SHP77 (cell line): ENCODE data around the gene OOSP4A.

Source experiments
- DNase-seq, 2 experiments: peaks; one replicate each; lab custom pipeline; 2025; lab: John Stamatoyannopoulos, UW

OOSP4A gene

GRCh38 chr11:59963733-59964132 is at the start of gene OOSP4A:
Gene OOSP4A (plus strand): TSS chr11:59964033. CDS start chr11:59964033, 0 bp downstream.
- DNase-seq, result no peak

GRCh38 chr11:59918480-59918879 is 45.4 kb upstream of the OOSP4A start:
- no peak for DNase-seq

- DNase-seq, result peak in 1 of 2 experiments; percentile 1
Observed at GRCh38 chr11:59918987-59919589, 44.7 kb upstream of the OOSP4A start.

- DNase-seq, result no peak
Observed at GRCh38 chr11:59923813-59924212, 40.0 kb upstream of the OOSP4A start.

GRCh38 chr11:59931688-59932087 is 32.1 kb upstream of the OOSP4A start:
- no peak for DNase-seq

GRCh38 chr11:59938132-59938531 is 25.7 kb upstream of the OOSP4A start, which contains the start of gene OOSP1:
Gene OOSP1 (plus strand): TSS chr11:59938432. CDS start chr11:59938455, 23 bp downstream.
- no peak for DNase-seq

- DNase-seq, result no peak
Observed at GRCh38 chr11:59938718-59939117, 25.1 kb upstream of the OOSP4A start.

GRCh38 chr11:59939482-59939881 is 24.4 kb upstream of the OOSP4A start:
- no peak for DNase-seq

GRCh38 chr11:59941091-59941490 is 22.7 kb upstream of the OOSP4A start:
- DNase-seq, result no peak

- no peak for DNase-seq
Observed at GRCh38 chr11:59943997-59944714, 19.7 kb upstream of the OOSP4A start.

GRCh38 chr11:59944720-59945119 is 19.1 kb upstream of the OOSP4A start:
- DNase-seq, result no peak

- no peak for DNase-seq
Observed at GRCh38 chr11:59953463-59954218, 10.2 kb upstream of the OOSP4A start.

GRCh38 chr11:59954219-59954847 is 9.5 kb upstream of the OOSP4A start:
- no peak for DNase-seq

GRCh38 chr11:59957094-59957493 is 6.7 kb upstream of the OOSP4A start:
- DNase-seq, result no peak

- DNase-seq, result no peak
Observed at GRCh38 chr11:59960502-59961381, 3.1 kb upstream of the OOSP4A start.

- no peak for DNase-seq
Observed at GRCh38 chr11:59962107-59962482, 1.7 kb upstream of the OOSP4A start.

GRCh38 chr11:59965424-59965823 is 1.6 kb downstream of the OOSP4A start:
- DNase-seq, result no peak

GRCh38 chr11:59966201-59966600 is 2.4 kb downstream of the OOSP4A start:
- DNase-seq, result no peak

- no peak for DNase-seq
Observed at GRCh38 chr11:59967677-59968394, 4.0 kb downstream of the OOSP4A start.

GRCh38 chr11:59968395-59968783 is 4.6 kb downstream of the OOSP4A start:
- DNase-seq, result no peak

- no peak for DNase-seq
Observed at GRCh38 chr11:59973097-59973496, 9.3 kb downstream of the OOSP4A start.
